Measurements from ENCODE around the gene DYNLT3. TPM values are rescaled to one million over a fixed set of nuclear protein-coding genes. Genes with fewer than 3 reads are reported as not detected.

The DYNLT3 gene
- total RNA-seq, 1 donor from 2014 or later = 13.4 TPM

DNA sequence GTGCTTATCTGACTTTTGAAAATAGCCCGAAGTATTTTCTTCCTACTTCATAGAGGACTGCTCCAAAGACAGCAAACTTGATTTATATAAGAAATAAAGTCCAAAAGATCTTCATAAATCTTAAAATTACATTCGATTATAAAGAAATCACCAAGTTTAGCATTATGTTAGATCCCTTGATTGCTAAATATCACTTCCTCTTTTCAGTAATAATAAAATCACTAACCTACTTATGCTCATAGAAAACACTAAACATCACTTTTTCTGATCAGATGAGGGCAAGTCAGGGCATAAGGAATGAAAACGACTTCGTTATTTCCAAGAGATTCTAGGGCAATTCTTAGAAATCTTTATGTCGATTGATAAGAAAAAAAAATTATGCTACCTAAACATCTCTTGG is 32.0 kb downstream of the DYNLT3 start:
- no peaks in the 10 kb centered on the region for H3K27me3 Mint-ChIP-seq (ENCODE audit: unreplicated experiment)
- H3K4me1 Mint-ChIP-seq (ENCODE audit: unreplicated experiment) = peaks cover 2% of the 10 kb centered on the region
- no peak overlapping the region for H3K27ac Mint-ChIP-seq (ENCODE audit: unreplicated experiment)
- no peaks in the 10 kb centered on the region for H3K36me3 Mint-ChIP-seq (ENCODE audit: low read depth, unreplicated experiment)
- no peaks in the 10 kb centered on the region for H3K9me3 Mint-ChIP-seq (ENCODE audit: unreplicated experiment)
- no peak overlapping the region for H3K4me3 Mint-ChIP-seq (ENCODE audit: unreplicated experiment)
- TF ChIP-seq, protein P1, sequence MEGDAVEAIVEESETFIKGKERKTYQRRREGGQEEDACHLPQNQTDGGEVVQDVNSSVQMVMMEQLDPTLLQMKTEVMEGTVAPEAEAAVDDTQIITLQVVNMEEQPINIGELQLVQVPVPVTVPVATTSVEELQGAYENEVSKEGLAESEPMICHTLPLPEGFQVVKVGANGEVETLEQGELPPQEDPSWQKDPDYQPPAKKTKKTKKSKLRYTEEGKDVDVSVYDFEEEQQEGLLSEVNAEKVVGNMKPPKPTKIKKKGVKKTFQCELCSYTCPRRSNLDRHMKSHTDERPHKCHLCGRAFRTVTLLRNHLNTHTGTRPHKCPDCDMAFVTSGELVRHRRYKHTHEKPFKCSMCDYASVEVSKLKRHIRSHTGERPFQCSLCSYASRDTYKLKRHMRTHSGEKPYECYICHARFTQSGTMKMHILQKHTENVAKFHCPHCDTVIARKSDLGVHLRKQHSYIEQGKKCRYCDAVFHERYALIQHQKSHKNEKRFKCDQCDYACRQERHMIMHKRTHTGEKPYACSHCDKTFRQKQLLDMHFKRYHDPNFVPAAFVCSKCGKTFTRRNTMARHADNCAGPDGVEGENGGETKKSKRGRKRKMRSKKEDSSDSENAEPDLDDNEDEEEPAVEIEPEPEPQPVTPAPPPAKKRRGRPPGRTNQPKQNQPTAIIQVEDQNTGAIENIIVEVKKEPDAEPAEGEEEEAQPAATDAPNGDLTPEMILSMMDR (IDR thresholded peaks at IDR 0.05; ENCODE audit: unreplicated experiment) = no peak
- no peak for DNase-seq (ENCODE audit: low spot score)

DNA sequence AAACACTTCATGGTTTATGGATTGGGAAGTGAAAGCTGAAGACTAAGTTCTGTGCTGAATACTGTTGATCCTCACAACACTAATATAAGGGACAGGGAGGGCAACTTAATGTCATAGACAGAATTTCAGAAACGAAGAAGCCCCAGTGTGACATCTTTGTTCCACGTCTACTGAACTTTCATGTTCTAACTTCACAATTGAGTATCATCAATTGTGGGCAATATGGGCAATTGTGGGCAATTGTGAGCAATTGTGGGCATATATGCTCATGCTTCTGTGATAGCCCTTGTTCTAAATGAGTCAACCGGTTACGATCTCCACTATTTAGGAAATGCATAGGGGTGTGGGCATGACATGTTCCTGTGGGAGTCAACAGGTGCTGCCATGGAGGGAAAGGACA is 33.8 kb downstream of the DYNLT3 start:
- no peak for DNase-seq (ENCODE audit: low spot score)
- Mint-ChIP-seq H3K36me3 (ENCODE audit: low read depth, unreplicated experiment) (no peaks in the 10 kb centered on the region), H3K27me3 (ENCODE audit: unreplicated experiment) (no peaks in the 10 kb centered on the region), H3K4me1 (ENCODE audit: unreplicated experiment) (peaks cover 2% of the 10 kb centered on the region), H3K4me3 (ENCODE audit: unreplicated experiment) (no peak overlapping the region), H3K27ac (ENCODE audit: unreplicated experiment) (no peak overlapping the region), H3K9me3 (ENCODE audit: unreplicated experiment) (no peaks in the 10 kb centered on the region)
- TF ChIP-seq, protein P1 (IDR thresholded peaks at IDR 0.05; ENCODE audit: unreplicated experiment) = no peak

DNA sequence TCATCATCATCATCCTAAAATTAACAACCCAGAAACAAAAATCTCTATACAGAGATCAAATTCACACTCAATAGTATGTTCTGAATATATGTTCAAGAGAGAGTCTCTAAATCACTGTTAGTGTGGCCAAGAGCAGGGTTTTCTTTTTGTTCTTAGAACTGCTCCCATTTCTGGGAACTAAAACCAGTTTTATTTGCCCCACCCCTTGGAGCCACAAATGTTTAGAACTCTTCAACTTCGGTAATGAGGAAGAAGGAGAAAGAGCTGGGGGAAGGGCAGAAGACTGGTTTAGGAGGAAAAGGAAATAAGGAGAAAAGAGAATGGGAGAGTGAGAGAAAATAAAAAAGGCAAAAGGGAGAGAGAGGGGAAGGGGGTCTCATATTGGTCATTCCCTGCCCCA is 35.3 kb downstream of the DYNLT3 start:
- Mint-ChIP-seq H3K36me3 (ENCODE audit: low read depth, unreplicated experiment) (no peaks in the 10 kb centered on the region), H3K9me3 (ENCODE audit: unreplicated experiment) (no peaks in the 10 kb centered on the region), H3K4me3 (ENCODE audit: unreplicated experiment) (no peak overlapping the region), H3K27me3 (ENCODE audit: unreplicated experiment) (no peaks in the 10 kb centered on the region), H3K27ac (ENCODE audit: unreplicated experiment) (no peak overlapping the region), H3K4me1 (ENCODE audit: unreplicated experiment) (peaks cover 2% of the 10 kb centered on the region)
- TF ChIP-seq, protein P1 (IDR thresholded peaks at IDR 0.05; ENCODE audit: unreplicated experiment) = no peak
- no peak for DNase-seq (ENCODE audit: low spot score)

DNA sequence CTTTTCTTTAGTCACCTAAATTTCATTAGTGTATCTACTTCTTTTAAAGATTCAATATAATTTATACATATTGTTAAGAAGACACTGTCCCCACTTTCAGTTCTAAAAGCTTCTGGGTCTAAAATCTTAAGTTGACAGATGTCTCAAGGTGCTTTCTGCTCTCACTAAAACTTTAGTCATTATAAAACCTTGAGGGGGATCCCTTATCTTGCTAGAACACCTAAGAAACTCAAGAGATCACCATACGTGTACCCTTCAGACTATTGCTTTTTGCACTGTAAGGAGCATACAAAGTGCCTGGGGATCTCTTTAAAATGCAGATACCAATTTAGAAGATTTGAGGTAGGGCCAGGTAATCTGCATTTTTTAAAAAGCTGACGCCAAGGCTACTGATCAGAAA is 37.4 kb downstream of the DYNLT3 start:
- no peaks in the 10 kb centered on the region for H3K27me3 Mint-ChIP-seq (ENCODE audit: unreplicated experiment)
- DNase-seq (ENCODE audit: low spot score) = no peak

DNA sequence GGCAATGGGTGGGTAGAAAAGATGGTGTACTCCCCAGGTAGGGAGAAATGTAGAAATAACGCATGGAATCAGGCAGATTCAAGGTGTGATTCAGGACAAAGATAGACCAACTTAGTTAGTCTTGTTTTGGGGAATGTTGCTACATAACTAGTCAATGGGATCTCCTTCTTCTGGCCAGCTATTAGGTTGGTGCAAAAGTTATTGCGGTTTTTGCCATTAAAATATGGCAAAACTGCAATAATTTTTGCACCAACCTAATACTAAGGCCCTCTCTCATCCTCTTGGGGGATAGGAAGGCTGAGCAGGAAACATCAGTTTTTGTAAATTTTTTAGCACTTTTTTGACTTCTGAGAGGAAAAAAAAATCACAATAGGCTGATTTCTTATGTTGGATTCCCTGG is 44.3 kb downstream of the DYNLT3 start:
- no peak for DNase-seq (ENCODE audit: low spot score)
- Mint-ChIP-seq H3K4me1 (ENCODE audit: unreplicated experiment) (peaks cover 16% of the 10 kb centered on the region), H3K4me3 (ENCODE audit: unreplicated experiment) (no peak overlapping the region), H3K27ac (ENCODE audit: unreplicated experiment) (no peak overlapping the region), H3K9me3 (ENCODE audit: unreplicated experiment) (no peaks in the 10 kb centered on the region), H3K36me3 (ENCODE audit: low read depth, unreplicated experiment) (no peaks in the 10 kb centered on the region), H3K27me3 (ENCODE audit: unreplicated experiment) (no peaks in the 10 kb centered on the region)
- TF ChIP-seq, protein P1 (IDR thresholded peaks at IDR 0.05; ENCODE audit: unreplicated experiment) = no peak

More for the DNA sequence above, 37.4 kb downstream of the DYNLT3 start:
- Mint-ChIP-seq H3K4me1 (ENCODE audit: unreplicated experiment) (no peaks in the 10 kb centered on the region), H3K9me3 (ENCODE audit: unreplicated experiment) (no peaks in the 10 kb centered on the region), H3K27ac (ENCODE audit: unreplicated experiment) (no peak overlapping the region), H3K4me3 (ENCODE audit: unreplicated experiment) (no peak overlapping the region), H3K36me3 (ENCODE audit: low read depth, unreplicated experiment) (no peaks in the 10 kb centered on the region)
- TF ChIP-seq, protein P1 (IDR thresholded peaks at IDR 0.05; ENCODE audit: unreplicated experiment) = no peak

Measured in endothelial cell (in vitro differentiated cells).